Skin of body (tissue), 2 donors: ENCODE measurements around the gene MRFAP1. TPM values are rescaled to one million over a fixed set of nuclear protein-coding genes. Genes with fewer than 3 reads are reported as not detected.

ENCODE experiments used
- DNase-seq: peaks from one replicate; lab custom pipeline; 2025; lab: John Stamatoyannopoulos, UW
- total RNA-seq: library from RNA; depleted of rRNA; stranded (reverse); fragments of >200 nt; gene quantifications from one replicate; pipeline ENCODE4 v1.2.3, GENCODE V29; 2014

Gene MRFAP1
- total RNA-seq, result 99.1 TPM

DNA sequence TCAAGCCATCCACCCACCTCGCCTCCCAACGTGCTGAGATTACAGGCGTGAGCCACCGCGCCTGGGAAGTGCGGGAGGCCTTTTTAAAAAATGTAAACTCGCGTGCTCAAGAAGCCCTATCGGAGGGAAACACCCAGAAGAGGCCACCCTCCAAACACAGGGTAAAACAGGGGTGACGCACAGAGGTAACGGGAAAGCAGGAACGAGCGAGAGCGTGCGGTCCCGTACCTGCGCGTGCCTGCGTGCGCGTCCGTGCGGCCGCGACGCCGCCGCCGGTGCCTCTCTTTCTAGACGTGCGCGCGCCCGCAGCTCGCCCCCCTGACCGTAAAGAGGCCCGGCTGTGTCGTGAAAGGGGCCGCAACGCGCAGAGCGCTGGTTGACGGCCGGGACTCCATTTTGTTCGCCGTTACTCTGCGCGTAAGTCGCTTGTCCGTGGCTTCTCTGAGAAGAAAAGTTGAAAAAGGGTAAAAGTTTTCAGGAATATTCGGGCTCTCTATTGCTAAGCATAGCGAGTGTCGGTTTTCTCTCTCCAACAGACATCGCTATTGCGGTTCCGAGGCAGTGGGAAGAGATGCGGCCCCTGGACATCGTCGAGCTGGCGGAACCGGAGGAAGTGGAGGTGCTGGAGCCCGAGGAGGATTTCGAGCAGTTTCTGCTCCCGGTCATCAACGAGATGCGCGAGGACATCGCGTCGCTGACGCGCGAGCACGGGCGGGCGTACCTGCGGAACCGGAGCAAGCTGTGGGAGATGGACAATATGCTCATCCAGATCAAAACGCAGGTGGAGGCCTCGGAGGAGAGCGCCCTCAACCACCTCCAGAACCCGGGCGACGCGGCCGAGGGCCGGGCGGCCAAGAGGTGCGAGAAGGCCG is at the start of gene MRFAP1:
TSS of gene MRFAP1 (plus strand) at position 394 of the 872 bp plus-strand sequence. CDS start at position 572, 178 bp downstream.
- peak; percentile 90 for DNase-seq

- DNase-seq, result no peak
Measured at GRCh38 chr4:6591313-6591712, 49.2 kb upstream of the MRFAP1 start.

GRCh38 chr4:6591781-6592180 is 48.7 kb upstream of the MRFAP1 start:
- no peak for DNase-seq

DNA sequence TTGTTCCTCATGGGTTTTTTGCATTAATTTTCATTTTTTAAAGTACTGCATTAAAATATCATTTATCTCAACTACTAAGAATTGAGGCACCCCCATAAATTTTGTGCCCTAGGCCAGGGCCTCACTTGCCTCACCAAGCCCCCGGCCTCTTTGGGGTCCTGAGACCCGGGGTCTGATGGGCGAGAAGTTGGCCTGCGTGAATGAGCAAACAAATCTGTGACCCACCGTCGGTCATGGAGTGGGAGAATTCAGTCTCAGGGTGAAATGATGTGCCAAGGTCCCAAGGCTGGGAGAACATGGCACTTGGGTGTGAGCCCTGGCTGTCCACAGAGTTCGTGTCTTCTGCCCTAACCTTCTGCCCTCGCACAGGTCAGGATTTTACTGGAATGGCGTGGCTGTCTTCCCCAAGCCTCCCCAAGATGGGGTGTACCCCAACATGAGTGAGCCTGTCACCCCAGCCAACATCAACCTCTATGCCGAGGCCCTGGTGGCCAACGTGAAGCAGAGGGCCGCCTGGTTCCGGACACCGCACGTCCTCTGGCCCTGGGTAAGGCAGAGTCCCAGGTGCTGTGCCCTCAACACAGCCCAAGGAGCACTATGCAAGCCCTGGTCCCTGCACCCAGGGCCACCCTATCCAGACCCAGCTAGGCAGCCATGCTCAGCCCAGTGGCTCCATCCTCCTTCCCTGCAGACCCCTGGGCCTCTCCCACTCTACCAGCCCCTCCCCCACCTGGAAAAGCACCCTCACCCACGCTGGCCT is 47.5 kb upstream of the MRFAP1 start:
- DNase-seq, result no peak

GRCh38 chr4:6594341-6594740 is 46.1 kb upstream of the MRFAP1 start:
- DNase-seq, result no peak

DNA sequence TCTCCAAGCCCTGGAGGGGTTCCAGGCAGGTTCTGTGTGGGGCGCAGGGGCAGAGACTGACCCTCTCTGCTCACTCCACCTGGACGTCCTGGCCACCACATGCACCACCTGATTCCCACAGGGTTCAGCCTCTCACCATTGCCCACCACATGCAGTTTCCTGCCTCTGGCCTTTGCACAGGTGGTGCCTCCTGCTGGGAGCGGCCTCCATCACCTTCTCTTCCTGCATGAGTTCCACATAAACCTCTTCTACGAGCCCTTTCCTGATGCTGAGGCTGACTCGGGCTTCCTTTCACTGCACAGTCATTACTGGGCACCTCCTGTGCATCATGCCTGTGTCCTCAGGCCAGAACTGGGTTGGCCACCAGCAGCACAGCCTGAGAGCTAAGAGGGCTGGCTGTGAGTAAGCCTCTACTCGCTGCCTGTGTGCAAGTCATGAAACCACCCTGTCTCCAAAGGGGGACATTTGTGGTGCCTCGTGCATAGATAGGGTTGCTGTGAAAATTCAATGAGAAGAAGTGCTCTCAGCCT is 45.6 kb upstream of the MRFAP1 start:
- DNase-seq, result no peak

- no peak for DNase-seq
Measured at GRCh38 chr4:6595897-6596537, 44.5 kb upstream of the MRFAP1 start.

DNA sequence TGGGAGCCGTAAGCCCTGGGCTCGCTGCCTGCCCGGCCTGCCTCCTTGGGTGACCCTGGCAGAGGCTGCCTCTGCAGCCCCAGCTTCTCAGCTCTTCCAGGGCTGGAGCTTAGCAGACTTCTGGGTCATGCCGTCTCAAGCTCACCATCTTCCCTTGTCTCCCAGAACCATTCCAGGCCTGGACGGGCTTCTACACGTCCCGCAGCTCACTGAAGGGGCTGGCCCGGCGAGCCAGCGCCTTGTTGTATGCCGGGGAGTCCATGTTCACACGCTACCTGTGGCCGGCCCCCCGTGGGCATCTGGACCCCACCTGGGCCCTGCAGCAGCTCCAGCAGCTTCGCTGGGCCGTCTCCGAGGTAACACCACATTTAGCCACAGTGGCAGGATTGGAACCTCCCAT is 43.5 kb upstream of the MRFAP1 start:
- DNase-seq, result no peak

DNA sequence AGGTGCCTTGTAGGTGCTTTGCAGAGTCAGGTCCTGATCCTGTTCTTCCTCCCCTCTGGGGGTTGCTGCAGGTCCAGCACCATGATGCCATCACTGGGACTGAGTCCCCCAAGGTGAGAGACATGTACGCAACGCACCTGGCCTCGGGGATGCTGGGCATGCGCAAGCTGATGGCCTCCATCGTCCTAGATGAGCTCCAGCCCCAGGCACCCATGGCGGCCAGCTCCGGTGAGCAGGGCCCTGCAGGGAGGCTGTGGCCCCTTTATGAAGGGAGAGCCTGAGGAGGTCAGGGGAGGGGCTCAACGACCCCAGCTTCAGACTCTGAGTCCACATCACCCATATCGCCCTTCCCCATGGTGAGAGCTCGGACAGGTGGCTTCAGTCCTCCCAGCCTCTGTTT is 42.4 kb upstream of the MRFAP1 start:
- no peak for DNase-seq

DNA sequence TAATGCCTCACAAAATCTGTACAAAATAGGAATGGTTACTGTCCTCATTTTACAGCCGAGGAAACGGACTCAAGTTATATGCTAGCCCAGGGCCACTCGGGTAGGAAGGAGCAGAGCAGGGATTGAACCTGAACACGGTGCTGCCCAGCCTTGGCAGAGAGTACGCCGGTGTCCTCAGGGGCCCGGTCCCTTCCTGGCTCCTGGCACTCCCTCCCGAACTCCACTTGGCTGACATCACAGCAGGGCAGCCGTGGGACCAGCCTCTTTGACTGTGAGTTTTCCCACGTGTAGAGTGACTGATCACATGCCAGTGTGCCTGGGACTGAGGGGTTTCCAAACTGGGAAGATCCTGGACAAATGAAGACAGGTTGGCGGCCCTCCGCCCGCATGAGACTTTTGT is 41.8 kb upstream of the MRFAP1 start:
- DNase-seq, result no peak

GRCh38 chr4:6601661-6602250 is 38.7 kb upstream of the MRFAP1 start:
- DNase-seq, result no peak

DNA sequence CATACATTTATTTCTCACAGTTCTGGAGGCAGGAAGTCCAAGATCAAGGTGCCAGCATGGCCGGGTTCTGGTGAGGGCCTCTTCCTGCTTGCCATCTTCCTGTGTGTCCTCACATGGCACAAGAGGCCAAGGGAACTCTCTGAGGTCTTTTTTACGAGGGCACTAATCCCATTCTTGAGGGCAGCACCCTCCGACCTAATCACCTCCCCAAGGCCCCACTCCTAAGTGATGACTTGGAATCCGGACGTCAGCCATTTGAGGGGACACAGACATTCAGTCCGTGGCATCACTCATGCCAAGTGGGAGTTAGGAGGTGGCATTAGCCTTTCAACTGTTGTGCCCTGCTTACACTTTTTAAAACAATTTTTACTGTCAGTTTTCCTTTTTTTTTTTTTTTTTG is 38.2 kb upstream of the MRFAP1 start:
- no peak for DNase-seq

DNA sequence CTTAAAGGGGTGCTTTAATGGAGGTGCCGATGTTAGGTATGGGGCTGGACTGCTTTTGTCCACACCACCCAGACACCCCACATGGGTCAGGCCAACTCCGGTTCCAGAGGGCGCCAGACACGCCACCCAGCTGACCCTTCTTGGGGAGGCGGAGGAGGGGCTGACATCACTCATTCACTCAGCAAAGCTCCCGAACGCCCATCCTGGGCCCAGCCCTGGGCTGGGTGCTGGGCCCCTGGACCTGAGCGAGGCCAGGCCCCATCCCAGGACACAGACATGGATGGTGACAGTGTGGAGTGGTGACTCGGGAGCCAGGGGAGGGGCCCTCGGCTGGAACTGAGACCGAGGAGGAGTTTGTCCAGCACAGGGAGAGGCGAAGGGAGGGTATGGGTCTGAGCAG is 37.4 kb upstream of the MRFAP1 start:
- DNase-seq, result no peak

- DNase-seq, result no peak
Measured at GRCh38 chr4:6605114-6605513, 35.4 kb upstream of the MRFAP1 start.

DNA sequence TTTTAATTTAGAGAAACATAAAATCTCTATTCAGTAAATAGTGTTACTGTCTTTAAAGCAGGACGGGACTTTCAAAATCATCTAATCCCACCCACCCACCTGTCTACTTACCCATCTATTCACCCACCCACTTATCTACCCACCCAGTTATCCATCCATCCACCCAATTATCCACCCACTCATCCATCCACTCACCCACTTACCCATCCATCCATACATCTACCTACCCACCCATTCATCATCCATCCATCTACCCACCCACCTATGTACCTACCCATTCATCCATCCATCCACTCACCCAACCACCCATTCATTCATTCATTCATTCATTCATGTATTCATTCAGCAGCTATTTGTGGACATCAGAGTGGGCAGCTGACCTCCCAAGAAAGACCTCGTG is 34.9 kb upstream of the MRFAP1 start:
- DNase-seq, result no peak

DNA sequence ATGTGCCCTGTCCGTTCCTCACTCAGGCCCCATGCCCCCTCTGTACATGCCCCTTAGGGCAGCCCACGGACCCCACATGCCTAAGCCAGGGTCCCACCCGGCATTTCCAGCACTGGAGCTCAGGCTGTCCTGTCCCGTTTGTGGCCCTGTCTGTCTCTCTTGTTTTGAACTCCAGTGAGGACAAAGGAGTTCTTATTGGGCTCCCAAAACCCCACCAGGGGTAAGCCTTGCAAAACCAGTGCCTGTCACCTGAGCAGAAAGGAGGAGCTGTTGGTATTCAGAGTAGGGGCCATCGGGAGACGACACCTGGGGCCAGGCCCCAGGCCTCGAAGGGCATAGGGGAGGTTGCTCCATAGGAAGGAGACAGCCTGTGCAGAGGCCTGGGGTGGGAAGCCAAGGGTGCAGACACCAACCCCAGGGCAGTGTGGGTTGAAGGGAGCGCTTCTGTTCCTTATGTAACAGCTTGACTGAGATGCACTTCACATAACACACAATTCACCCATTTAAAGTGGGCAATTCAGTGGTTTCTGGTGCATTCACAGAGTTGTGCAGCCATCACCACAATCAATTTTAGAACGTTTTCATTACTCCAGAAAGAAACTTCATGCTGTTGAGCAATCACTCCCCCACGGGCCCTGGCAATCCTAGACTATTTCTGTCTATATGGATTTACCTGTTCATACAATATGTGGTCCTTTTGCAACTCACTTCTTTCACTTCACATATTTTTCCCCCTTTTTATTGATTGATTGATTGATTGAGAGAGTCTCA is 33.8 kb upstream of the MRFAP1 start:
- DNase-seq, result no peak

GRCh38 chr4:6607368-6608055 is 33.0 kb upstream of the MRFAP1 start:
- no peak for DNase-seq

DNA sequence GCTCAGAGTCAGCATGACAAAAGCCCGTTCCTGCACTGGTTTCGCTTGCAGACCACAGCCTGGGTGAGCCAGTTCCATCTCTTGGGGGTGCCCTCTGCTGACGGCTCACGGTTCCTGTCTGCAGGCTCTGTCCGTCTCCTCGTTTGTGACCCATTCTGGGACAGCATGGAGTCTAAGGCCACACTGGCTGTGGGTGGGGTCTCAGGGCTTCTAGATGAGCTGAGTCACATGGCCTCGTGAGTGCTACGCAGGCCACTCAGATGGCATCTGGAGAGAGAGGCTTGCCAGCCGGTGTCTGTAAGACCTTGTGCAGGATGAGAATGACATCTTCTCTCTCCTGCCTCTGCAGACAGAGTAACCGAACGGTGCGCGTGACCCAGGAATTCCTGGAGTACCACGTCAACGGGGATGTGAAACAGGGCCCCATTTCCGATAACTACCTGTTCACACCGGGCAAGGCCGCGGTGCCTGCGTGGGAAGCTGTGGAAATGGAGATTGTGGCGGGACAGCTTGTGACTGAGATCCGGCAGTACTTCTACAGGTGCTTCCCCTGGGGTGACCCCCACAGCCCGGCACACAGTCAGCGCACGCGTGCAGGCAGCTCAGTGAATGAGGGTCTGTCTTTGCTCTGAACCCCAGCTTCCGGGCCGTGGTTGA is 31.6 kb upstream of the MRFAP1 start:
- no peak for DNase-seq

- DNase-seq, result no peak
Measured at GRCh38 chr4:6609415-6610079, 30.9 kb upstream of the MRFAP1 start.
